ENCODE measurements around the gene COX4I2. TPM values are rescaled to one million over a fixed set of nuclear protein-coding genes. Genes with fewer than 3 reads are reported as not detected.

COX4I2 gene
- total RNA-seq, 2 experiments from 2014 or later = not detected

DNA sequence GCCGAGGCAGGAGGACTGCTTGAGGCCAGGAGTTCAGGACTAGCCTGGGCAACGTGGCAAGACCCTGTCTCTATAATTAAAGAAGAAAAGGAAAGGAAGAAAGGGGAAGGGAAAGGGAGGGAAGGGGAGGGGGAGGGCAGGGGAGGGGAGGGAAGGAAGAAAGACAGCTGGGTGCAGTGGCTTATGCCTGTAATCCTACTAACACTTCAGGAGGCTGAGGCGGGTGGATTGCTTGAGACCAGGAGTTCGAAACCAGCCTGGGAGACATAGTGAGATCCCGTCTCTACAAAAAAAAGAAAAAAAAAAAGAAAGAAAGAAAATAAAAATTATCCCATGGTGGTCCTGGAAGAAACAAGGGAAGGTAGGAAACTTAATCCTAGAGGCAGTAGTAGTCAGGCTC is 51.4 kb downstream of the COX4I2 start:
- Mint-ChIP-seq H3K9me3 (no peaks in the 10 kb centered on the region), H3K27ac (peak overlapping the region; percentile 31), H3K36me3 (peaks cover 42% of the 10 kb centered on the region), H3K4me1 (peaks cover 57% of the 10 kb centered on the region), H3K4me3 (no peak overlapping the region), H3K27me3 (no peaks in the 10 kb centered on the region)
- DNase-seq = no peak
- POLR2A ChIA-PET = interaction anchor here (2.1 kb wide), 1 partner anchor 11 kb away, joined by 8 read pairs; no protein-coding TSS in a partner anchor
- no peak for ATAC-seq (ENCODE audit: low read depth)

DNA sequence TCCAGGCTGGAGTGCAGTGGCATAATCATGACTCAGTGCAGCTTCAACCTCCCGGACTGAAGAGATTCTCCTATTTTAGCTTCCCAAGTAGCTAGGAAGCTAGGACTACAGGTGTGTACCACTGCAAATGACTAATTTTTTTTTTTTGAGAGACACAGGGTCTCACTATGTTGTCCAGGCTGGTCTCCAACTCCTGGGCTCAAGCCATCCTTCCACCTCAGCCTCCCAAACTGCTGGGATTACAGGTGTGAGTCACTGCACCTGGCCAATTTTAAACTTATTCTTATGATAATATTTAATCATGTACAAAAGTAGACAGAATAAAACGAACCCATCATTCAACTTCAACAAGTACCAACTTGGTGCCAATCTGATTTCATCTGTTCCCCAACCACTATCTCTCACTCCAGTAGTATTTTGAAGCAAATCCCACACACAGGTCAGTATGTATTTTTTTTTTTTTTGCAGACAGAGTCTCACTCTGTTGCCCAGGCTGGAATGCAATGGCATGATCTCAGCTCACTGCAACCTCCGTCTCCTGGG is 52.5 kb downstream of the COX4I2 start:
- no peaks in the 10 kb centered on the region for H3K9me3 Mint-ChIP-seq
- H3K27ac Mint-ChIP-seq = peak overlapping the region; percentile 40
- POLR2A ChIA-PET = interaction anchor here (1.4 to 1.7 kb wide), 2 partner anchors 14 to 33 kb away, joined by 3 to 5 read pairs; no protein-coding TSS in a partner anchor
- no peak for DNase-seq
- no peaks in the 10 kb centered on the region for H3K27me3 Mint-ChIP-seq
- H3K36me3 Mint-ChIP-seq = peaks cover 38% of the 10 kb centered on the region
- no peak overlapping the region for H3K4me3 Mint-ChIP-seq
- ATAC-seq (ENCODE audit: low read depth) = no peak
- peaks cover 57% of the 10 kb centered on the region for H3K4me1 Mint-ChIP-seq

DNA sequence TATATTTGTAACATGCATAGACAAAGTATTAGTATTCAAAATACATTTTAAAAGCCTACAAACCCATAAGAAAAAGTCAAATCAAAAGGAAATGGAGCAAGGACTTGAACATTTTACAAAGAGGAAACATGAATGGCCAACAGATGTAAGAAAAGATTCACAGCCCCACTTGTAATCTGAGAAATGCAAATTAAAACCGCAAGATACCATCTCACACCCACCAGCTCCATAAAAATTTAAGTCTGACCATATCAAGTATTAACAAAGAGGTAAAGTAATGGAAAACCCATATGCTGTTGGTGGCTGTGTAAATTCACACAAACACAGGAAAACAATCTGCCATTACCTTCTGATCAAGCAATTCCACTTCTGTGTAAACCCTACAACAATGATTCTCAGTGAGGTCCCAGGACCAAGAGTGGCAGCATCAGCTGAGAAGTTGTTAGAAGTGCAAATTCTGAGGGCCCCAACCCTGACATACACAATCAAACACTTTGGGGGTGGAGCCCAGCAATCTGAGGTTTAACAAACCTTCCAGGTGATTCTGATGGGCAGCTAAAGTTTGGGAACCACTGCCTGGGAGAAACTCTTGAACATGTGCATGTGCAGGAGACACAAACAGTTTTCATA is 54.0 kb downstream of the COX4I2 start:
- peak overlapping the region; percentile 79 for H3K27ac Mint-ChIP-seq
- H3K36me3 Mint-ChIP-seq = peaks cover 34% of the 10 kb centered on the region
- POLR2A ChIA-PET = interaction anchor here (0.5 to 1.7 kb wide), 7 partner anchors 16 to 32 kb away, joined by 3 to 6 read pairs (median 5); no protein-coding TSS in a partner anchor

DNA sequence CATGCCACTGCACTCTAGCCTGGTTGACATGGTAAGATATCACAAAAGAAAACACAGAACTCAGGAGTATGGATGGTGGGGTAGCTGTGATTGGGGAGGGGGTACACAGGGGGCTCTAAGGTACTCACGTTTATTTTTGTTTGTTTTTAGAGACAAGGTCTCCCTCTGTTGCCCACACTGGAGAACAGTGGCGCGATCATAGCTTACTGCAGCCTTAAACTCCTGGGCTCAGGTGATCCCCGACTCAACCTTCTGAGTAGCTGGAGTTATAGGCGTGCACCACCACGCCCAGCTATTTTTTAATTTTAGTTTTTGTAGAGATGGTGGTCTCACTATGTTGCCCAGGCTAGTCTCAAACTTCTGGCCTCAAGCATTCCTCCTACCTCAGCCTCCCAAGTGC is 55.7 kb downstream of the COX4I2 start:
- ATAC-seq (ENCODE audit: low read depth) = no peak
- Mint-ChIP-seq H3K4me3 (no peak overlapping the region), H3K9me3 (no peaks in the 10 kb centered on the region), H3K27me3 (no peaks in the 10 kb centered on the region), H3K4me1 (peaks cover 51% of the 10 kb centered on the region), H3K27ac (no peak overlapping the region), H3K36me3 (peaks cover 25% of the 10 kb centered on the region)
- POLR2A ChIA-PET = interaction anchor here (0.9 to 1.2 kb wide), 5 partner anchors 9 to 32 kb away, joined by 3 read pairs; no protein-coding TSS in a partner anchor
- DNase-seq = no peak

More for the DNA sequence above, 54.0 kb downstream of the COX4I2 start:
- peak; percentile 37 for ATAC-seq (ENCODE audit: low read depth)
- Mint-ChIP-seq H3K9me3 (no peaks in the 10 kb centered on the region), H3K27me3 (no peaks in the 10 kb centered on the region), H3K4me3 (peak overlapping the region; percentile 8), H3K4me1 (peaks cover 54% of the 10 kb centered on the region)
- no peak for DNase-seq

DNA sequence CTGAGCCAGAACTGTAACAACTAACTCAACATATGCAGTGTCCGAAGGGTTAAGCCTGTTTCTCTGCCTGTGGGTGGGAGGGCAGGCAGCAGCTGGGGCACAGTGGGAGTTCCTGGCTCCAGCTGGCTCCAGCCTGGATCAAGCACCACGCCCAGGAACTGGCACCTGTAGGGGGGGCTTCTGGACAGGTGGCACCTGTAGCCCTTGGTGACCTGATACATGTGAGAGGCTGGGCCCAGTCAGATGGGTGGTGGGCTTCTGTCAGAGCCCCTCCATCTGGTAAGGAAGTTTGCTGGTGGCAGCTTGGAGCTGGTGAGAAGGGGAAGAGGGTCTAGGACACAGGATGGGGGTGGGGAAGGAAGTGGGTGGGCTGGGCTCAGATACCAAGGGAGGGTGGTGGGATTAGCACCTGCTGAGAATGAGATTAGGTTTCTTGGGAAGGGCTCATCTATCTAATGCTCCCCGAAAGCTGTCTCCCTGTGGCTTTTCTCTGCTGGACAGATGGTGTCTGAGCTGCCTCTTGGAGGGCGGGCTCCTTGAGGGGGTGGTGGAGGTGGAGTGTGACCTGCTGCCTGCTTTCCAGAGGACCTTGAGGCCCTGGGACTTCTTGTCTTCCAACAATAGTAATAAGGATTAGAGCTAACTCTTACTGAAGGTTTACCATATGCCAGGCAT is 56.4 kb downstream of the COX4I2 start:
- no peak overlapping the region for H3K4me3 Mint-ChIP-seq
- peaks cover 20% of the 10 kb centered on the region for H3K36me3 Mint-ChIP-seq
- DNase-seq (no peak), ATAC-seq (ENCODE audit: low read depth) (no peak)
- peaks cover 52% of the 10 kb centered on the region for H3K4me1 Mint-ChIP-seq
- POLR2A ChIA-PET = interaction anchor here (0.7 to 1.2 kb wide), 5 partner anchors 19 to 81 kb away, joined by 3 to 5 read pairs (median 3); no protein-coding TSS in a partner anchor
- H3K27me3 Mint-ChIP-seq = no peaks in the 10 kb centered on the region
- peak overlapping the region; percentile 81 for H3K27ac Mint-ChIP-seq
- H3K9me3 Mint-ChIP-seq = no peaks in the 10 kb centered on the region

Small RNA genes lying within 50 kb of the gene (microRNA-seq; reads per million reads assigned to microRNA genes)
- not detected for gene MIR3193

Other genes with a start within 250 kb of the COX4I2 start
- gene DEFB119, start 247.3 kb upstream of the COX4I2 start, total RNA-seq = not detected
- not detected for gene DEFB121, start 231.7 kb upstream of the COX4I2 start, total RNA-seq
- not detected for gene DEFB123, start 197.3 kb upstream of the COX4I2 start, total RNA-seq
- gene DEFB124, start 162.8 kb upstream of the COX4I2 start, total RNA-seq = not detected
- not detected for gene REM1, start 162.6 kb upstream of the COX4I2 start, total RNA-seq
- gene HM13, start 123.5 kb upstream of the COX4I2 start, total RNA-seq = 100 to 1,000 TPM; 112 to 120 TPM
- 1 to 10 TPM in 1 of 2 experiments, under 1 TPM in 1; 0.72 to 1.2 TPM for gene ID1, start 32.6 kb upstream of the COX4I2 start, total RNA-seq
- gene BCL2L1, start 85.0 kb downstream of the COX4I2 start, total RNA-seq = 10 to 100 TPM; 61.7 to 64.5 TPM
- gene TPX2, start 101.4 kb downstream of the COX4I2 start, total RNA-seq = 100 to 1,000 TPM; 111 to 114 TPM
- under 1 TPM; 0.31 to 0.39 TPM for gene MYLK2, start 181.4 kb downstream of the COX4I2 start, total RNA-seq
- not detected for gene FOXS1, start 207.7 kb downstream of the COX4I2 start, total RNA-seq
- gene DUSP15, start 232.6 kb downstream of the COX4I2 start, total RNA-seq = not detected
- not detected for gene TTLL9, start 232.7 kb downstream of the COX4I2 start, total RNA-seq

Data from activated naive CD8-positive, alpha-beta T cell treated with anti-CD3 and anti-CD28 coated beads, Interleukin-2, amount 10 ng/mL, durations not matched to agents 7 days and 5 days (primary cell).